A549 (cell line): Measurements from ENCODE around the gene THPO. TPM values are rescaled to one million over a fixed set of nuclear protein-coding genes. Genes with fewer than 3 reads are reported as not detected.

Experiments
- ATAC-seq, 2 experiments: fragments of 200-7000 bp in 1 of 2; fragments of >200 bp in 1 of 2; cut with Nextera tagmentation in 1 of 2; cut with Tn5 transposase in 1 of 2; 3 replicates each; pipeline versions ENCODE4 v1.8.0 to v1.9.1; 2018 to 2020; ENCODE audit warnings: mild to moderate bottlenecking in 1 of 2, moderate library complexity in 1 of 2
- CTCF ChIA-PET: fragments of 300-600 bp; sonication (Branson Sonifier 250); formaldehyde crosslinking; extraction: SDS; loops from one replicate; lab custom pipeline; 2021; ENCODE audit warnings: antibody characterized with exemption, inconsistent platforms; lab: Yijun Ruan, JAX
- POLR2A ChIA-PET: fragments of 350-600 bp; formaldehyde crosslinking; extraction: SDS; loops from one replicate; lab custom pipeline; 2021; ENCODE audit warnings: antibody characterized with exemption, inconsistent platforms; lab: Yijun Ruan, JAX
- DNase-seq, 2 experiments: peaks; one replicate each; pipeline versions ENCODE4 v3.0.0 to v3.0.0-alpha.2; 2011 to 2016; ENCODE audit warnings: low read depth in 1 of 2, low spot score in 1 of 2
- FAIRE-seq: peaks from 2 replicates; lab custom pipeline; 2011; peaks lifted over from hg19 to GRCh38; lab: Jason Lieb, UNC
- H3K27ac ChIP-seq, 2 experiments: fragments of >200 bp; sonication (Bioruptor Twin); formaldehyde crosslinking; 3 replicates each; pipeline ENCODE4 v1.5.1; 2016 to 2017
- H3K4me1 ChIP-seq: fragments of >200 bp; sonication (Bioruptor Twin); formaldehyde crosslinking; 3 replicates; pipeline ENCODE4 v1.6.1; 2016
- H3K4me2 ChIP-seq: fragments of >200 bp; sonication (Bioruptor Twin); formaldehyde crosslinking; 3 replicates; pipeline ENCODE4 v1.6.1; 2016
- H3K4me3 ChIP-seq: fragments of >200 bp; sonication (Bioruptor Twin); formaldehyde crosslinking; 3 replicates; pipeline ENCODE4 v1.5.1; 2016
- H3K9me3 ChIP-seq: fragments of >200 bp; sonication (Bioruptor Twin); formaldehyde crosslinking; 3 replicates; pipeline ENCODE4 v1.6.1; 2016
- CBX8 ChIP-seq: fragments of 200-600 bp; sonication (generic); IDR thresholded peaks from 2 replicates; pipeline ENCODE4 v1.6.1; 2016
- CEBPB ChIP-seq, 2 experiments: fragments of >200 bp in 1 of 2; sonication (Bioruptor Twin) in 1 of 2; formaldehyde crosslinking in 1 of 2; IDR thresholded peaks; 2 replicates each; pipeline ENCODE4 v1.6.1; 2012 to 2016
- EP300 ChIP-seq, 2 experiments: fragments of >200 bp; sonication (Bioruptor Twin); formaldehyde crosslinking; IDR thresholded peaks; 2 replicates in 1 of 2; 3 replicates in 1 of 2; pipeline ENCODE4 v1.6.1; 2016 to 2017
- ESRRA ChIP-seq: fragments of 150-350 bp; IDR thresholded peaks from 2 replicates; pipeline ENCODE4 v1.6.1; 2014; ENCODE audit warnings: mild to moderate bottlenecking, low read length, borderline replicate concordance
- GATA3 ChIP-seq: IDR thresholded peaks from 2 replicates; pipeline ENCODE4 v1.6.1; 2012; ENCODE audit warnings: borderline replicate concordance
- HDAC2 ChIP-seq: fragments of 200-600 bp; sonication (generic); IDR thresholded peaks from 2 replicates; pipeline ENCODE4 v1.6.1; 2016
- HOXB5 ChIP-seq: fragments of 250-450 bp; sonication (Bioruptor Pico); IDR thresholded peaks from 2 replicates; pipeline ENCODE4 v1.5.0; 2020; ENCODE audit warnings: mild to moderate bottlenecking, moderate library complexity
- JUN ChIP-seq, 2 experiments: fragments of >200 bp; sonication (Bioruptor Twin); formaldehyde crosslinking; IDR thresholded peaks; 2 replicates in 1 of 2; 3 replicates in 1 of 2; pipeline ENCODE4 v1.6.1; 2016 to 2017
- KDM1A ChIP-seq: fragments of 200-600 bp; sonication (generic); IDR thresholded peaks from 2 replicates; pipeline ENCODE4 v1.6.1; 2016; ENCODE audit warnings: low read depth, mild to moderate bottlenecking
- MAFK ChIP-seq: fragments of 450-650 bp; IDR thresholded peaks from 2 replicates; pipeline ENCODE4 v1.6.1; 2014; ENCODE audit not compliant: partially characterized antibody
- MAZ ChIP-seq: fragments of 150-350 bp; IDR thresholded peaks from 2 replicates; pipeline ENCODE4 v1.6.1; 2014; ENCODE audit warnings: antibody characterized with exemption, low read depth, low read length, borderline replicate concordance
- MYC ChIP-seq: IDR thresholded peaks from 2 replicates; pipeline ENCODE4 v1.6.1; 2012; ENCODE audit warnings: mild to moderate bottlenecking, inconsistent platforms, low read length, improper control_type of control experiment, borderline replicate concordance
- NPAS2 ChIP-seq: fragments of 250-450 bp; sonication (Bioruptor Pico); IDR thresholded peaks from 2 replicates; pipeline ENCODE4 v1.8.0; 2022; ENCODE audit warnings: mild to moderate bottlenecking, moderate library complexity, borderline replicate concordance
- NR3C1 ChIP-seq: fragments of >200 bp; sonication (Bioruptor Twin); formaldehyde crosslinking; IDR thresholded peaks from 3 replicates; pipeline ENCODE4 v1.6.1; 2017
- POLR2A ChIP-seq: IDR thresholded peaks from 2 replicates; pipeline ENCODE4 v1.6.1; 2012; ENCODE audit warnings: mild to moderate bottlenecking, low read length
- POLR2AphosphoS2 ChIP-seq: conservative IDR thresholded peaks from 2 replicates; pipeline ENCODE4 v1.6.1; 2012; ENCODE audit warnings: low read length, improper control_type of control experiment, inconsistent platforms
- RFX5 ChIP-seq: fragments of 450-650 bp; IDR thresholded peaks from 2 replicates; pipeline ENCODE4 v1.7.1; 2014; ENCODE audit warnings: antibody characterized with exemption, mild to moderate bottlenecking, moderate library complexity
- RNF2 ChIP-seq: fragments of 200-600 bp; sonication (generic); IDR thresholded peaks from 2 replicates; pipeline ENCODE4 v1.6.1; 2016; ENCODE audit warnings: low read depth, mild to moderate bottlenecking, antibody characterized with exemption, moderate library complexity, borderline replicate concordance
- SMC3 ChIP-seq: fragments of >200 bp; sonication (Bioruptor Twin); formaldehyde crosslinking; IDR thresholded peaks from 3 replicates; pipeline ENCODE4 v1.6.1; 2018; ENCODE audit warnings: inconsistent platforms
- SREBF2 ChIP-seq: fragments of 450-650 bp; IDR thresholded peaks from 2 replicates; pipeline ENCODE4 v1.6.1; 2014; ENCODE audit warnings: mild to moderate bottlenecking, moderate library complexity
- TFCP2L1 ChIP-seq: fragments of 250-450 bp; sonication (Bioruptor Pico); IDR thresholded peaks from 2 replicates; pipeline ENCODE4 v1.5.0; 2021; ENCODE audit warnings: mild to moderate bottlenecking
- WGBS: methylation state at CpG from one replicate; pipeline ENCODE4 v1.1.6; 2017; ENCODE audit errors: missing lambda C conversion rate; 5-methylcytosine and 5-hydroxymethylcytosine counted together
- polyA plus RNA-seq, 4 experiments: library from polyadenylated mRNA; depleted of rRNA in 3 of 4; stranded (reverse); fragments of >200 nt; fragmentation: RNase III in 1 of 4; extraction: RNeasy Plus Mini Kit Qiagen cat#74134 plus additional on column Dnase treatment in 1 of 4; gene quantifications; 2 replicates in 3 of 4; 3 replicates in 1 of 4; pipeline ENCODE4 v1.2.3, GENCODE V29; 2011 to 2017
- TF ChIP-seq, protein P1 (sequence below): fragments of 150-350 bp; IDR thresholded peaks from 2 replicates; pipeline ENCODE4 v1.6.1; 2014; ENCODE audit warnings: low read depth, mild to moderate bottlenecking, low read length
- TF ChIP-seq, protein P2 (sequence below): IDR thresholded peaks from 2 replicates; pipeline ENCODE4 v1.6.1; 2012; ENCODE audit warnings: low read depth, borderline replicate concordance
- TF ChIP-seq, protein P3 (sequence below): fragments of >200 bp; sonication (Bioruptor Twin); formaldehyde crosslinking; IDR thresholded peaks from 2 replicates; pipeline ENCODE4 v1.6.1; 2016

Gene THPO
- polyA plus RNA-seq, 2 of the 4 experiments (the other 2 are of a cell fraction): 0.06 TPM; not detected in 1

- 23% methylated on average over 4 of the region's 5 CpGs for WGBS
- Histone ChIP-seq H3K4me2 (no peak overlapping the region), H3K4me1 (no peaks in the 10 kb centered on the region), H3K27ac (no peak overlapping the region), H3K4me3 (no peak overlapping the region), H3K9me3 (no peaks in the 10 kb centered on the region)
- FAIRE-seq (no peak), DNase-seq (no peak), ATAC-seq (peak in 1 of 2 experiments; percentile 24; a peak in 2 of 6 replicates)
- POLR2A ChIA-PET: no interaction called here
- no peak for TF ChIP-seq HDAC2
- no peak for TF ChIP-seq MYC
- no peak for TF ChIP-seq ESRRA
- TF ChIP-seq CEBPB (IDR thresholded peaks at IDR 0.05): no peak
- TF ChIP-seq HOXB5 (CRISPR knock-in tag): no peak
- TF ChIP-seq SMC3: no peak
- TF ChIP-seq MAFK: no peak
- no peak for TF ChIP-seq KDM1A
- no peak for TF ChIP-seq POLR2AphosphoS2
- no peak for TF ChIP-seq NPAS2 (CRISPR knock-in tag)
- TF ChIP-seq SREBF2: no peak
- CTCF ChIA-PET: interaction anchor here (1.0 to 7.2 kb wide), 6 partner anchors 14 to 151 kb away, joined by 3 to 38 read pairs (median 4); no protein-coding TSS in a partner anchor
Observed at GRCh38 chr3:184389384-184389783, 11.4 kb upstream of the THPO start.

- H3K9me3 ChIP-seq: no peaks in the 10 kb centered on the region
- ATAC-seq (no peak; a peak in 1 of 6 replicates), DNase-seq (no peak), FAIRE-seq (no peak)
- H3K27ac ChIP-seq: no peak overlapping the region
- H3K4me3 ChIP-seq: no peak overlapping the region
- POLR2A ChIA-PET: no interaction called here
- TF ChIP-seq POLR2AphosphoS2 (no peak), SMC3 (no peak), EP300 (IDR thresholded peaks at IDR 0.05) (no peak), MYC (no peak)
- TF ChIP-seq, protein P1, sequence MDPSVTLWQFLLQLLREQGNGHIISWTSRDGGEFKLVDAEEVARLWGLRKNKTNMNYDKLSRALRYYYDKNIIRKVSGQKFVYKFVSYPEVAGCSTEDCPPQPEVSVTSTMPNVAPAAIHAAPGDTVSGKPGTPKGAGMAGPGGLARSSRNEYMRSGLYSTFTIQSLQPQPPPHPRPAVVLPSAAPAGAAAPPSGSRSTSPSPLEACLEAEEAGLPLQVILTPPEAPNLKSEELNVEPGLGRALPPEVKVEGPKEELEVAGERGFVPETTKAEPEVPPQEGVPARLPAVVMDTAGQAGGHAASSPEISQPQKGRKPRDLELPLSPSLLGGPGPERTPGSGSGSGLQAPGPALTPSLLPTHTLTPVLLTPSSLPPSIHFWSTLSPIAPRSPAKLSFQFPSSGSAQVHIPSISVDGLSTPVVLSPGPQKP: no peak
- TF ChIP-seq, protein P2, sequence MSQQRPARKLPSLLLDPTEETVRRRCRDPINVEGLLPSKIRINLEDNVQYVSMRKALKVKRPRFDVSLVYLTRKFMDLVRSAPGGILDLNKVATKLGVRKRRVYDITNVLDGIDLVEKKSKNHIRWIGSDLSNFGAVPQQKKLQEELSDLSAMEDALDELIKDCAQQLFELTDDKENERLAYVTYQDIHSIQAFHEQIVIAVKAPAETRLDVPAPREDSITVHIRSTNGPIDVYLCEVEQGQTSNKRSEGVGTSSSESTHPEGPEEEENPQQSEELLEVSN: no peak
- no peaks in the 10 kb centered on the region for H3K4me1 ChIP-seq
- 8% methylated on average over 1 of the region's 8 CpGs for WGBS
- CTCF ChIA-PET: interaction anchor here (0.8 to 7.2 kb wide), 5 partner anchors 13 to 172 kb away, joined by 4 to 38 read pairs (median 5); partner anchors contain the start of gene EPHB3
- no peak overlapping the region for H3K4me2 ChIP-seq
Observed at GRCh38 chr3:184388936-184389230, 10.9 kb upstream of the THPO start.

DNA sequence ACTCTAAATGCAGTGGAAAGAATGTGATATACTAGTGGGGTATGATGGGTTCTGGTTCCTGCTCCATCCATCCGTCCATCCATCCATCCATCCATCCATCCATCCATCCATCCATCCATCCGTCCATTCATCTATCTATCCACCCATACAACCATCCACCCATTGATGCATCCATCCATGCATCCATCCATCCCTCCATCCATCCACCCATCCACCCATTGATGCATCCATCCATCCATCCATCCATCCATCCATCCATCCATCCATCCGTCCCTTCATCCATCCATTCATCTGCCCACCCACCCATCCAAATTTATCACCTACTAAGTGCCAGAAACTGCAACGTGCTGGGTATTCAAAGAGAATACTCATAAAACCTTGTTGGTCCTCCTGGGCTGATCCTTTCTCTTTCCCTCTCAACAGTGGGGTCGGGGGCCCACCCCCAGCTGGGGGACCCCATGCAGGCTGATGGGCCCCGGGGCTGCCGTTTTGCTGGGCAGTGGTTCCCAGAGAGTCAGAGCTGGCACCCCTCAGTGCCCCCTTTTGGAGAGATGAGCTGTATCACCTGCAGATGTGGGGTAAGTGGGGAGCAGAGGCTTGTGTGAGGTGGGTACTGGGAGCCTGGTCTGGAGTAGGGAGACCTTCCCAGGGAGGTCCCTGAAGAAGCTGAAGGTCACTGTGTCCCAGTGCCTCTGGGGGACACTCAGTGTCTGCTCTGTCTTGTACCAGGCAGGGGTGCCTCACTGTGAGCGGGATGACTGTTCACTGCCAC lies 10.3 kb upstream of the THPO start:
- ATAC-seq (0 out of 6 replicates have a peak, but pooled peaks of 1 of the 2 experiments have one; percentile 21), FAIRE-seq (no peak), DNase-seq (no peak)
- no peaks in the 10 kb centered on the region for H3K4me1 ChIP-seq
- no peak overlapping the region for H3K4me3 ChIP-seq
- POLR2A ChIA-PET: no interaction called here
- CTCF ChIA-PET: interaction anchor here (0.8 to 7.2 kb wide), 4 partner anchors 13 to 173 kb away, joined by 4 to 38 read pairs (median 5); partner anchors contain the start of gene EPHB3
- H3K9me3 ChIP-seq: no peaks in the 10 kb centered on the region
- H3K27ac ChIP-seq: no peak overlapping the region
- no peak overlapping the region for H3K4me2 ChIP-seq
- TF ChIP-seq HOXB5 (CRISPR knock-in tag) (no peak), RFX5 (no peak), NR3C1 (no peak), CBX8 (no peak), JUN (IDR thresholded peaks at IDR 0.05) (no peak), RNF2 (no peak), TFCP2L1 (CRISPR knock-in tag) (no peak), GATA3 (no peak), POLR2A (no peak), KDM1A (no peak), MYC (no peak), MAZ (no peak), POLR2AphosphoS2 (no peak)
- TF ChIP-seq, protein P3, sequence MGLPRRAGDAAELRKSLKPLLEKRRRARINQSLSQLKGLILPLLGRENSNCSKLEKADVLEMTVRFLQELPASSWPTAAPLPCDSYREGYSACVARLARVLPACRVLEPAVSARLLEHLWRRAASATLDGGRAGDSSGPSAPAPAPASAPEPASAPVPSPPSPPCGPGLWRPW: no peak
- TF ChIP-seq, protein P2: no peak
- WGBS: 48% methylated on average over 5 of the region's 8 CpGs
